Mucosa of rectum (tissue), 2 donors: ENCODE data around the gene ERAS.
"Not testable (repeated sequence)": the region's sequence is repeated elsewhere in the genome, so short reads cannot be mapped to it uniquely, and the experiment has no call there.

Experiments used
- H3K27ac ChIP-seq, 2 donors: one replicate each; pipeline ENCODE4 v1.7.0; 2013; ENCODE audit warnings: inconsistent platforms in 2 of 2, low read depth in 2 of 2, low read length in 2 of 2
- H3K27me3 ChIP-seq, 2 donors: one replicate each; pipeline ENCODE4 v1.7.0; 2013; ENCODE audit warnings: low read length in 2 of 2; ENCODE audit not compliant: control insufficient read depth in 2 of 2, insufficient read depth in 2 of 2
- H3K36me3 ChIP-seq, 2 donors: one replicate each; pipeline ENCODE4 v1.7.0; 2013; ENCODE audit warnings: low read length in 2 of 2; ENCODE audit not compliant: control insufficient read depth in 2 of 2, insufficient read depth in 2 of 2
- H3K4me1 ChIP-seq, 2 donors: one replicate each; pipeline ENCODE4 v1.7.0; 2013; ENCODE audit warnings: low read length in 2 of 2, mild to moderate bottlenecking in 1 of 2; ENCODE audit not compliant: control insufficient read depth in 2 of 2, insufficient read depth in 2 of 2
- H3K4me3 ChIP-seq, 2 donors: one replicate each; pipeline ENCODE4 v1.7.0; 2013; ENCODE audit warnings: low read length in 2 of 2
- H3K9ac ChIP-seq, 2 donors: one replicate each; pipeline ENCODE4 v1.7.0; 2013; ENCODE audit warnings: low read length in 2 of 2, low read depth in 1 of 2, mild to moderate bottlenecking in 1 of 2
- H3K9me3 ChIP-seq, 2 donors: one replicate each; pipeline ENCODE4 v1.7.0; 2013; ENCODE audit warnings: low read length in 2 of 2; ENCODE audit not compliant: control insufficient read depth in 2 of 2
- donor health status: healthy.
- donor health status: Normal muscosa, but diverticular disease.

The ERAS gene

DNA sequence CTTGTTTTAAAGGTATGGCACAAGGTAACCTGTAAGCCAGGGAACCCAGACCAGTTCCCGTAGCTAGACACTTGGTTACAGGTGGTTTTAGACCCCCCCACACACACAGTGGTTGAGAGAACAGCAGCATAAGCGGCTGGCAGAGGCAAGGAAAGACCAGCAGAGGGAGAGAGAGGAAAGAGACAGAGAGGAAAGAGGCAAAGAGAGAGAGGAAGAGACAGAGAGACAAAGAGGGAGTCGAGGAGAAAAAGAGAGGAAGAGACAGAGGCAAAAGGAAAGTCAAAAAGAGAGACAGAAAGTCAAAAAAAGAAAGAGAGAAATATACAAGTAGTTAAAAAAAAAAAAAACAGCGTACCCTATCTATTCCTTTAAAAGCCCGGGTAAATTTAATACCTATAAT lies 28.6 kb downstream of the ERAS start:
- Histone ChIP-seq H3K4me1 (no peaks in the 10 kb centered on the region), H3K4me3 (no peak overlapping the region), H3K36me3 (no peaks in the 10 kb centered on the region), H3K27me3 (no peaks in the 10 kb centered on the region), H3K9me3 (no peaks in the 10 kb centered on the region), H3K27ac (no peak overlapping the region), H3K9ac (no peak overlapping the region)

DNA sequence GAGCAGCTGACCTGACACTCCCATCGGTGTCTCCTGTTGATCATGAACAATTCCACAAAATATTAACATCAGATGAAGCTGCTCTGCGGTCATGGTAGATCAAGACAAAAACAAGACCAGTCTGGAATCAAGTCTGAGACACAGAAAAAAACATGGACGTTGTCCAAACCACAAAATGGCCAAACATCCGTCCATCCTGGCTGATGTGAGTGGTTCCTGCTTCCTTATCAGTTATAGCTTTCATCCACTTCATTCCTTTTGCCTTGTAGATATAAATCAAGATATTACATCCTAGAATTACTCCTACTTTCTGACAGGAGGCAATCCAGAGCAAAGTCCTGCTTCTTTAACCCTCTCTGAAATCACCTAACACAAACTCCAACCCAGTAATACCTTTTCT lies 37.9 kb downstream of the ERAS start:
- Histone ChIP-seq H3K4me3 (no peak overlapping the region), H3K9ac (no peak overlapping the region), H3K4me1 (no peaks in the 10 kb centered on the region), H3K9me3 (no peaks in the 10 kb centered on the region), H3K36me3 (no peaks in the 10 kb centered on the region), H3K27me3 (no peaks in the 10 kb centered on the region), H3K27ac (no peak overlapping the region)

DNA sequence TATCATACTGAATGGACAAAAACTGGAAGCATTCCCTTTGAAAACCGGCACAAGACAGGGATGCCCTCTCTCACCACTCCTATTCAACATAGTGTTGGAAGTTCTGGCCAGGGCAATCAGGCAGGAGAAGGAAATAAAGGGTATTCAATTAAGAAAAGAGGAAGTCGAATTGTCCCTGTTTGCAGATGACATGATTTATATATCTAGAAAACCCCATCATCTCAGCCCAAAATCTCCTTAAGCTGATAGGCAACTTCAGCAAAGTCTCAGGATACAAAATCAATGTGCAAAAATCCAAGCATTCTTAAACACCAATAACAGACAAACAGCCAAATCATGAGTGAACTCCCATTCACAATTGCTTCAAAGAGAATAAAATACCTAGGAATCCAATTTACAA lies 45.7 kb downstream of the ERAS start:
- not testable (repeated sequence) for H3K36me3 ChIP-seq, H3K9ac ChIP-seq, H3K4me3 ChIP-seq, H3K27me3 ChIP-seq, H3K27ac ChIP-seq, H3K4me1 ChIP-seq, H3K9me3 ChIP-seq

DNA sequence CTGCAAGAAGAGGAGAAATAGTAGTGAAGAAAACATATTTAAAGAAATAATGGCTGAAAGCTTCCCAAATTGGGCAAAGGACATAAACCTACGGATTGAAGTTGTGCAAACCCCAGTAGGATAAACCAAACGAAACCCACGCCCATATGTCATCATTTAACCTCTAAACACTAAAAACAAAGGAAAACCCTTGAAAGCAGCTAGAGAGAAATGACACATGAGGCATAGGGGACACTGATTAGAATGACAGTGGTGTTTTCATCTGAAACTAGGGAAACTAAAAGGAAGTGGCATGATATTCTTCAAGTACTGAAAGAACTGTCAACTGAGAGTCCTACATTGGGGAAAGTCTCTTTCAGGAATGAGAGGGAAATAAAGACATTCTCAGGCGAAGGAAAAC lies 50.6 kb downstream of the ERAS start:
- not testable (repeated sequence) for H3K27me3 ChIP-seq, H3K9me3 ChIP-seq, H3K36me3 ChIP-seq, H3K9ac ChIP-seq, H3K4me3 ChIP-seq, H3K4me1 ChIP-seq, H3K27ac ChIP-seq
